ENCODE measurements around the gene AOC3.

AOC3 gene

GRCh38 chr17:42850954-42851353 is at the start of gene AOC3:
Gene AOC3 (plus strand): TSS chr17:42851199. CDS start chr17:42851344, 145 bp downstream.
- Histone ChIP-seq H3K4me1 (ENCODE audit: control insufficient read depth, insufficient read depth, low read length) (no peaks in the 10 kb centered on the region), H3K36me3 (ENCODE audit: control insufficient read depth, insufficient read depth, low read length) (peaks cover 3% of the 10 kb centered on the region; the same call in 1 of the 2 replicates), H3K27ac (ENCODE audit: low read length) (no peak within 1 kb of the TSS), H3K27me3 (ENCODE audit: control insufficient read depth, insufficient read depth, low read length) (no peaks in the 10 kb centered on the region), H3K9me3 (ENCODE audit: control insufficient read depth, insufficient read depth, low read length) (no peaks in the 10 kb centered on the region), H3K4me3 (ENCODE audit: low read length) (no peak within 1 kb of the TSS)
- no peak for DNase-seq (ENCODE audit: low read depth, low spot score)
- WGBS (ENCODE audit: insufficient coverage, insufficient read length), result no CpG with 5 or more reads among the region's 9 CpGs

GRCh38 chr17:42803074-42803883 is 47.7 kb upstream of the AOC3 start:
- H3K4me3 ChIP-seq (ENCODE audit: low read length), result no peak overlapping the region
- no peak overlapping the region for H3K27ac ChIP-seq (ENCODE audit: low read length)
- H3K27me3 ChIP-seq (ENCODE audit: control insufficient read depth, insufficient read depth, low read length), result peaks cover 2% of the 10 kb centered on the region; the same call in 1 of the 2 replicates
- no peaks in the 10 kb centered on the region for H3K36me3 ChIP-seq (ENCODE audit: control insufficient read depth, insufficient read depth, low read length)
- H3K9me3 ChIP-seq (ENCODE audit: control insufficient read depth, insufficient read depth, low read length), result no peaks in the 10 kb centered on the region; the same call in 1 of the 2 replicates
- DNase-seq (ENCODE audit: low read depth, low spot score), result no peak
- no CpG with 5 or more reads among the region's 2 CpGs for WGBS (ENCODE audit: insufficient coverage, insufficient read length)
- H3K4me1 ChIP-seq (ENCODE audit: control insufficient read depth, insufficient read depth, low read length), result no peaks in the 10 kb centered on the region

GRCh38 chr17:42804918-42805367 is 46.1 kb upstream of the AOC3 start:
- Histone ChIP-seq H3K36me3 (ENCODE audit: control insufficient read depth, insufficient read depth, low read length) (no peaks in the 10 kb centered on the region), H3K27me3 (ENCODE audit: control insufficient read depth, insufficient read depth, low read length) (peaks cover 2% of the 10 kb centered on the region; the same call in 1 of the 2 replicates), H3K9me3 (ENCODE audit: control insufficient read depth, insufficient read depth, low read length) (no peaks in the 10 kb centered on the region; the same call in 1 of the 2 replicates), H3K27ac (ENCODE audit: low read length) (no peak overlapping the region), H3K4me1 (ENCODE audit: control insufficient read depth, insufficient read depth, low read length) (no peaks in the 10 kb centered on the region), H3K4me3 (ENCODE audit: low read length) (no peak overlapping the region)
- no peak for DNase-seq (ENCODE audit: low read depth, low spot score)
- no CpG with 5 or more reads among the region's 1 CpG for WGBS (ENCODE audit: insufficient coverage, insufficient read length)

- Histone ChIP-seq H3K4me1 (ENCODE audit: control insufficient read depth, insufficient read depth, low read length) (no peaks in the 10 kb centered on the region), H3K4me3 (ENCODE audit: low read length) (no peak overlapping the region), H3K27ac (ENCODE audit: low read length) (no peak overlapping the region), H3K27me3 (ENCODE audit: control insufficient read depth, insufficient read depth, low read length) (no peaks in the 10 kb centered on the region), H3K36me3 (ENCODE audit: control insufficient read depth, insufficient read depth, low read length) (no peaks in the 10 kb centered on the region), H3K9me3 (ENCODE audit: control insufficient read depth, insufficient read depth, low read length) (no peaks in the 10 kb centered on the region; the same call in 1 of the 2 replicates)
- no CpG with 5 or more reads among the region's 1 CpG for WGBS (ENCODE audit: insufficient coverage, insufficient read length)
- no peak for DNase-seq (ENCODE audit: low read depth, low spot score)
Observed at GRCh38 chr17:42806249-42806648, 44.8 kb upstream of the AOC3 start.

GRCh38 chr17:42809250-42809649 is 41.7 kb upstream of the AOC3 start:
- DNase-seq (ENCODE audit: low read depth, low spot score), result no peak
- H3K27ac ChIP-seq (ENCODE audit: low read length), result no peak overlapping the region
- no peaks in the 10 kb centered on the region for H3K4me1 ChIP-seq (ENCODE audit: control insufficient read depth, insufficient read depth, low read length)
- WGBS (ENCODE audit: insufficient coverage, insufficient read length), result no CpG with 5 or more reads among the region's 3 CpGs
- H3K36me3 ChIP-seq (ENCODE audit: control insufficient read depth, insufficient read depth, low read length), result peaks cover 3% of the 10 kb centered on the region; the same call in 1 of the 2 replicates
- no peaks in the 10 kb centered on the region; the same call in 1 of the 2 replicates for H3K9me3 ChIP-seq (ENCODE audit: control insufficient read depth, insufficient read depth, low read length)
- no peak overlapping the region for H3K4me3 ChIP-seq (ENCODE audit: low read length)
- H3K27me3 ChIP-seq (ENCODE audit: control insufficient read depth, insufficient read depth, low read length), result no peaks in the 10 kb centered on the region

- Histone ChIP-seq H3K36me3 (ENCODE audit: control insufficient read depth, insufficient read depth, low read length) (peaks cover 18% of the 10 kb centered on the region), H3K4me3 (ENCODE audit: low read length) (no peak overlapping the region), H3K27ac (ENCODE audit: low read length) (no peak overlapping the region), H3K27me3 (ENCODE audit: control insufficient read depth, insufficient read depth, low read length) (no peaks in the 10 kb centered on the region), H3K4me1 (ENCODE audit: control insufficient read depth, insufficient read depth, low read length) (no peaks in the 10 kb centered on the region), H3K9me3 (ENCODE audit: control insufficient read depth, insufficient read depth, low read length) (no peaks in the 10 kb centered on the region)
- WGBS (ENCODE audit: insufficient coverage, insufficient read length), result no CpG with 5 or more reads among the region's 8 CpGs
- DNase-seq (ENCODE audit: low read depth, low spot score), result no peak
Observed at GRCh38 chr17:42814633-42815399, 36.2 kb upstream of the AOC3 start.

GRCh38 chr17:42817866-42818265 is 33.1 kb upstream of the AOC3 start:
- H3K4me3 ChIP-seq (ENCODE audit: low read length), result no peak overlapping the region
- no peaks in the 10 kb centered on the region for H3K27me3 ChIP-seq (ENCODE audit: control insufficient read depth, insufficient read depth, low read length)
- no peaks in the 10 kb centered on the region for H3K4me1 ChIP-seq (ENCODE audit: control insufficient read depth, insufficient read depth, low read length)
- DNase-seq (ENCODE audit: low read depth, low spot score), result no peak
- H3K36me3 ChIP-seq (ENCODE audit: control insufficient read depth, insufficient read depth, low read length), result peaks cover 16% of the 10 kb centered on the region
- WGBS (ENCODE audit: insufficient coverage, insufficient read length), result no CpG with 5 or more reads among the region's 1 CpG
- no peaks in the 10 kb centered on the region for H3K9me3 ChIP-seq (ENCODE audit: control insufficient read depth, insufficient read depth, low read length)
- H3K27ac ChIP-seq (ENCODE audit: low read length), result no peak overlapping the region

- H3K4me3 ChIP-seq (ENCODE audit: low read length), result no peak overlapping the region
- no peaks in the 10 kb centered on the region for H3K4me1 ChIP-seq (ENCODE audit: control insufficient read depth, insufficient read depth, low read length)
- peaks cover 16% of the 10 kb centered on the region for H3K36me3 ChIP-seq (ENCODE audit: control insufficient read depth, insufficient read depth, low read length)
- DNase-seq (ENCODE audit: low read depth, low spot score), result no peak
- no peaks in the 10 kb centered on the region for H3K9me3 ChIP-seq (ENCODE audit: control insufficient read depth, insufficient read depth, low read length)
- no CpG with 5 or more reads among the region's 5 CpGs for WGBS (ENCODE audit: insufficient coverage, insufficient read length)
- H3K27ac ChIP-seq (ENCODE audit: low read length), result no peak overlapping the region
- no peaks in the 10 kb centered on the region for H3K27me3 ChIP-seq (ENCODE audit: control insufficient read depth, insufficient read depth, low read length)
Observed at GRCh38 chr17:42818379-42818778, 32.6 kb upstream of the AOC3 start.

- Histone ChIP-seq H3K27ac (ENCODE audit: low read length) (no peak overlapping the region), H3K4me1 (ENCODE audit: control insufficient read depth, insufficient read depth, low read length) (no peaks in the 10 kb centered on the region), H3K27me3 (ENCODE audit: control insufficient read depth, insufficient read depth, low read length) (no peaks in the 10 kb centered on the region), H3K9me3 (ENCODE audit: control insufficient read depth, insufficient read depth, low read length) (no peaks in the 10 kb centered on the region), H3K4me3 (ENCODE audit: low read length) (no peak overlapping the region), H3K36me3 (ENCODE audit: control insufficient read depth, insufficient read depth, low read length) (peaks cover 16% of the 10 kb centered on the region)
- WGBS (ENCODE audit: insufficient coverage, insufficient read length), result no CpG with 5 or more reads among the region's 2 CpGs
- DNase-seq (ENCODE audit: low read depth, low spot score), result peak; percentile 45
Observed at GRCh38 chr17:42819939-42820535, 31.0 kb upstream of the AOC3 start.

- Histone ChIP-seq H3K4me1 (ENCODE audit: control insufficient read depth, insufficient read depth, low read length) (no peaks in the 10 kb centered on the region), H3K36me3 (ENCODE audit: control insufficient read depth, insufficient read depth, low read length) (peaks cover 11% of the 10 kb centered on the region), H3K4me3 (ENCODE audit: low read length) (no peak overlapping the region), H3K9me3 (ENCODE audit: control insufficient read depth, insufficient read depth, low read length) (no peaks in the 10 kb centered on the region), H3K27me3 (ENCODE audit: control insufficient read depth, insufficient read depth, low read length) (no peaks in the 10 kb centered on the region), H3K27ac (ENCODE audit: low read length) (no peak overlapping the region)
- no peak for DNase-seq (ENCODE audit: low read depth, low spot score)
- no CpG with 5 or more reads among the region's 7 CpGs for WGBS (ENCODE audit: insufficient coverage, insufficient read length)
Observed at GRCh38 chr17:42821176-42821575, 29.8 kb upstream of the AOC3 start.
